ENCODE data around the gene ITIH5.

- TF ChIP-seq POLR2AphosphoS5 (IDR thresholded peaks at IDR 0.05) = no peak
- no peak for TF ChIP-seq CTCF (IDR thresholded peaks at IDR 0.05)
Measured at GRCh38 chr10:7558036-7558435, 108.7 kb downstream of the ITIH5 start.
